Ascending aorta (tissue), 2 donors: ENCODE data around the gene WDR37. TPM values are rescaled to one million over a fixed set of nuclear protein-coding genes. Genes with fewer than 3 reads are reported as not detected.
A peak's percentile ranks its signal among the peaks of the same experiment; 100 is the strongest.

Experiments
- DNase-seq, 2 donors: peaks; one replicate each; pipeline ENCODE4 v3.0.0-alpha.2; 2019; ENCODE audit warnings: low spot score in 2 of 2
- H3K27ac ChIP-seq, 2 donors: fragments of 200-600 bp; sonication (generic); one replicate each; pipeline ENCODE4 v1.5.1; 2016 to 2017; ENCODE audit warnings: mild to moderate bottlenecking in 1 of 2
- H3K27me3 ChIP-seq: fragments of 200-600 bp; sonication (generic); one replicate; pipeline ENCODE4 v1.5.1; 2017
- H3K36me3 ChIP-seq, 2 donors: fragments of 200-600 bp; sonication (generic); one replicate each; pipeline ENCODE4 v1.5.1; 2016
- H3K4me1 ChIP-seq, 2 donors: fragments of 200-600 bp; sonication (generic); one replicate each; pipeline ENCODE4 v1.5.1; 2016 to 2017; ENCODE audit warnings: mild to moderate bottlenecking in 1 of 2
- H3K4me3 ChIP-seq, 2 donors: fragments of 200-600 bp; sonication (generic); one replicate each; pipeline ENCODE4 v1.5.1; 2016 to 2017; ENCODE audit warnings: mild to moderate bottlenecking in 1 of 2
- H3K9me3 ChIP-seq, 2 donors: fragments of 200-600 bp; sonication (generic); one replicate each; pipeline ENCODE4 v1.5.1; 2016
- CTCF ChIP-seq, 3 experiments: fragments of 200-600 bp in 2 of 3; fragments of 450-650 bp in 1 of 3; sonication (generic) in 2 of 3; IDR thresholded peaks; one replicate each; pipeline ENCODE4 v1.5.1; 2016 to 2019; ENCODE audit warnings: antibody characterized with exemption in 3 of 3, mild to moderate bottlenecking in 1 of 3, moderate library complexity in 1 of 3
- intact Hi-C: fragments of 100-400 bp; cut with DNase I; formaldehyde crosslinking; loops from one replicate; pipeline ENCODE4 v1.15.1; 2023
- total RNA-seq: library from RNA; depleted of rRNA; stranded (reverse); fragments of >200 nt; gene quantifications from one replicate; pipeline ENCODE4 v1.1.0, GENCODE V29; 2016

Gene WDR37
- total RNA-seq, 1 donor from 2014 or later: 4.4 TPM

- Histone ChIP-seq H3K4me3 (no peak overlapping the region), H3K36me3 (no peaks in the 10 kb centered on the region), H3K4me1 (no peaks in the 10 kb centered on the region), H3K9me3 (peaks cover 0 to 8% of the 10 kb centered on the region in 2 donors), H3K27ac (no peak overlapping the region), H3K27me3 (no peaks in the 10 kb centered on the region)
- intact Hi-C loops: no loop called here
- peak in 1 of 2 donors; percentile 39 for DNase-seq
- no peak for TF ChIP-seq CTCF (IDR thresholded peaks at IDR 0.05)
Measured at GRCh38 chr10:1149793-1150637, 93.8 kb downstream of the WDR37 start.

GRCh38 chr10:1150638-1150955, 94.4 kb downstream of the WDR37 start:
- Histone ChIP-seq H3K27me3 (no peaks in the 10 kb centered on the region), H3K36me3 (no peaks in the 10 kb centered on the region), H3K9me3 (peaks cover 0 to 8% of the 10 kb centered on the region in 2 donors), H3K4me1 (no peaks in the 10 kb centered on the region), H3K4me3 (no peak overlapping the region), H3K27ac (no peak overlapping the region)
- TF ChIP-seq CTCF (IDR thresholded peaks at IDR 0.05): no peak
- intact Hi-C loops: no loop called here
- DNase-seq: peak in 1 of 2 donors; percentile 52

- intact Hi-C loops: no loop called here
- peak in 1 of 2 donors; percentile 25 for DNase-seq
- Histone ChIP-seq H3K36me3 (no peaks in the 10 kb centered on the region), H3K27me3 (no peaks in the 10 kb centered on the region), H3K4me1 (no peaks in the 10 kb centered on the region), H3K27ac (no peak overlapping the region), H3K4me3 (no peak overlapping the region), H3K9me3 (peaks cover 0 to 5% of the 10 kb centered on the region in 2 donors)
- no peak for TF ChIP-seq CTCF (IDR thresholded peaks at IDR 0.05)
Measured at GRCh38 chr10:1151076-1152033, 95.2 kb downstream of the WDR37 start.

- no peaks in the 10 kb centered on the region for H3K36me3 ChIP-seq
- H3K4me1 ChIP-seq: no peaks in the 10 kb centered on the region
- H3K27me3 ChIP-seq: no peaks in the 10 kb centered on the region
- DNase-seq: peak in 1 of 2 donors; percentile 44
- no peak for TF ChIP-seq CTCF (IDR thresholded peaks at IDR 0.05)
- H3K9me3 ChIP-seq: no peaks in the 10 kb centered on the region
- intact Hi-C loops: no loop called here
- H3K27ac ChIP-seq: no peak overlapping the region
- H3K4me3 ChIP-seq: no peak overlapping the region
Measured at GRCh38 chr10:1152386-1153250, 96.4 kb downstream of the WDR37 start.

GRCh38 chr10:1153251-1153763, 97.1 kb downstream of the WDR37 start:
- H3K27ac ChIP-seq: no peak overlapping the region
- DNase-seq: no peak
- no peaks in the 10 kb centered on the region for H3K27me3 ChIP-seq
- no peak for TF ChIP-seq CTCF (IDR thresholded peaks at IDR 0.05)
- no peak overlapping the region for H3K4me3 ChIP-seq
- intact Hi-C loops: no loop called here
- H3K4me1 ChIP-seq: no peaks in the 10 kb centered on the region
- no peaks in the 10 kb centered on the region for H3K9me3 ChIP-seq
- no peaks in the 10 kb centered on the region for H3K36me3 ChIP-seq
